Stimulated activated CD4-positive, alpha-beta T cell treated with anti-CD3 and anti-CD28 coated beads, Interleukin-12 subunit alpha, Interleukin-12 subunit beta, amount 100 ng/mL, for 24 hours (primary cell): ENCODE data around the gene FRMD4A.

Experiments used
- DNase-seq, 2 experiments: peaks; one replicate each; pipeline ENCODE4 v3.0.0-alpha.2; 2020; ENCODE audit warnings: low read depth in 2 of 2

The FRMD4A gene

DNA sequence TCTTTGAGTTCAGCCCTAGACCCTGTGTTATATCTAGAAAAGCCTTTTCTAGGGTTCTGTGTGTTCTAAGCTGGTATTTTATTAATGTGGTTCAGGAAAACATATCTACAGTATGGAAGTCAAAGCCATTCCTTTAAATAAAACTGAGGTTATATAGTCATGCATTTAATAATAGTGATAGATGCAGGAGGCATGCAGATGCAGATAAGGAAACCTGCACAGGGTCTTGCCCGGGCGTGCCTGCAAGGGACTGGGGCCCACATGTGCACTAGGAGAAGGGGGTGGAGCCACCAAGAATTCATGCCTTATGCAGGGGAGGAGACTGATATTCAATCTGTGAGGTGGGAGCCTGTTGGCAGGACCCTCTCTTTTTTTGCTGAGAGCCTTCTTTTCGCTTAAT, 572.4 kb downstream of the FRMD4A start:
- no peak for DNase-seq

DNA sequence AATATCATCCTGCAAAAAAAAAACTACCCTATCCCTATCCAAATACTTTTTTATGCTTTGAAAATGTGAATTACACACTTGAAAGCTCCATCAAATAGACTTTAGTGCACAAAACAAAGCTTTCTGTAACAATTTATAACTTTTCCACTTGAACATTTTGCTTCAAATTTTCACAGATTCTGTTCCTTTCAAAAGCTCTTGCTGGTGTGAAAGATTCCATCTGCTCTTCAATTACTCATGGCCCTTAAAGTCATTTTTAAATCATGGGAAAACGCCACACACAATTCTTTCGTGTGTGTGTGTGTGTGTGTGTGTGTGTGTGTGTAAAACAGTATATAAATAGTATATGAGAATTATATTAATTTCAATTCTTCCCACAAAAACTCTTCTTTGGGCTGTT, 576.4 kb downstream of the FRMD4A start:
- no peak for DNase-seq

DNA sequence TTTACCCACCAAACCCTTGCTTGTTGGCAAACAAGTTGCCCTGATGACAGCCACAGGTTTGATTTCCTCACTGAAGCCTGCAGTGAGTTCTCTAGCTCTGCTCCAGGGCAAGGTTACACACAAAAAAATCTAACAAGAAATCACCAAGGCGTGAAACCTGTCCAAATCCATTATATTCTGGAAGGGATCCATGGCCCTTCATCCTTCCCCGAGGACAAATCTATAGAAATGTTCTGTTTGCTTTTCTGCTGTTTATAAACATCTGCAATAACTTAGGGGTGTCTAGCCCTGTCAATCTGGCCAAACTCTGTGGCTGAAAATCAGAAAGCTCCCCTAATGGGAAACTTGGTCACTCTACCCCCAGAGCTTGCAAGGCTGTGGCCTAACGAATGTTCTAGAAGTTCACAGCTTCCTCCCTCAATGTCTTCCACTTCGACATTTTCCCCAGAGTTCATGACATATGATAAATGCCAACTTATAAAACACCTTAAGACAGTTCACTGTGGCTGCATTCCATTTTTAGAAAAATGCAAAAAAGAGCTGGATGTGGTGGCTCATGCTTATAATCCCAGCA, 579.4 kb downstream of the FRMD4A start:
- DNase-seq: no peak

- no peak for DNase-seq
Measured at GRCh38 chr10:13750299-13751190, 580.2 kb downstream of the FRMD4A start.

DNA sequence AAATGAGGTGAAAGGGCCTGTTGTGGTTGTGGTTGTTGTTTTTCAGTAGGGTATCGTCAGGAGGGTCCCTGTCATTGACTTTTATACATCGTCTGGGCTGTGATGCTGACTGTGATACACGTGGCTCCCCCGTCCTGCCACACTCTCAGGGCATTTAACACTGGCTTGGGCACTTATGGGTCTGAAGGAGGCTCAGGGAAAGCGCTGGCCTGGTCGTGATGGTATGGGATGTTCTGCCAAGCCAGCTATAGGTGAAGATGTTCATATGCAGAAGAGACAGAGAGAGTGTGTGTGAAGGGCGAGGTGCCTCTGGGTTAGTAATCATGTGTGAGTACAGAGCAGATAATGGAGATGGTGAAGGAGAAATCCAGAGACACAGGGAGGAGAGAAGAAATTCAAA, 585.5 kb downstream of the FRMD4A start:
- no peak for DNase-seq

DNA sequence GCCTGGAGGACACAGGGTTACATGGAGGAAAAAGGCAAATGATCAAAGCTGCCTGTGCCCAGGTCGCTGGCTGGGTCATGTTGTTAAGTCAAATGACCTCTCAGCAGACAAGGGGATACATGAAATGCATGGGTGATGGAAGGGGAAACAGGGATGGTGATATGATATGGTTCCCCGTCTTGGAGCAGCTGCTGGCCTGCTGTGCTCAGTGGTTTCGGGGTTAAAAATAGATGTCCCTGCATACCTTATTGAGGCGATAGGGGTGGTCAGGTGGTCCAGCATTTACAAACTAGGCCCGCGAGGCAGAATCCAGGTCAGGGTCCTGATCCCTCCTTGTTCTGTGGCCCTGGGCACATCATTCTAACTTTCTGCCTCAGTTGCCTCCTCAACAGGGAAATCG, 586.8 kb downstream of the FRMD4A start:
- DNase-seq: no peak

GRCh38 chr10:13743101-13743693, 587.5 kb downstream of the FRMD4A start:
- no peak for DNase-seq

GRCh38 chr10:13741438-13741837, 589.3 kb downstream of the FRMD4A start:
- no peak for DNase-seq

DNA sequence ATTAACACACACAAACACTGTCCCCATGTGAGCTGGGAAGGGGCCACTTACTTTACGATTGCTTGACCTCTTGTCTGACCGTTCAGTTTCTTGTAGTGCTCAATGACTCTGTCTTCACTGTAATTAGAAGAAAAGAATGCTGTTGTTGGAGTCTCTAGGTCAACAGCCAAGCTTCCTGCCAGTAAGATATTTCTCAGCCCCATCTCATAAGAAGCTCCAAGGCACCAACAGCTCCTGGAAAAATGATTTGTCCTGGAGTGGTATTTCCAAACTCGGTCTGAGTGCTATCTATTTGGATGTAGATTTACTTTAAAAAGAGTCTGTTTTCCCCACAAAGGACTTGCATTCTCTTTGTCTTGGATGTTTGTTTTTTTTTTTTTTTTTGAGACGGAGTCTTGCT, 590.3 kb downstream of the FRMD4A start:
- DNase-seq: no peak

DNA sequence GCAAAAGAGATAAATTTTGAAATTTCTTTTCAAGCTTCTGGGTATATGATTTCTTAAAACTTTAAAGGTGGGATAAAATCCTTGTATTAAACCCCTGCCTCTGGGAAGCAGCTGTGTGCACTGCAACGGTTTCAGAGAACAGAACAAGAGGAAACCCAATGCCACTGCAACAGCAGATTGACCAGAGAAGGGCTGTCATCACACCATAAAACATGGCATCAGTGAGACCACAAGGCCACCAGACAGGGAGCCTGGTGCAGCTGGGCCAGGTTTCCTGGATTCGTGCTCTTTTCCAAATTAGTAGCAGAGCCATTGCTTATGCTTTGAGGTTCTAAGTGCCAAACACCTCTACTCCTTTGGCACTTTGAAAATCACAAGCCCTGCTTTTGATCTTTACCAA, 591.5 kb downstream of the FRMD4A start:
- DNase-seq: no peak

- no peak for DNase-seq
Measured at GRCh38 chr10:13736506-13736905, 594.2 kb downstream of the FRMD4A start.

- DNase-seq: no peak
Measured at GRCh38 chr10:13734151-13734550, 596.6 kb downstream of the FRMD4A start.

DNA sequence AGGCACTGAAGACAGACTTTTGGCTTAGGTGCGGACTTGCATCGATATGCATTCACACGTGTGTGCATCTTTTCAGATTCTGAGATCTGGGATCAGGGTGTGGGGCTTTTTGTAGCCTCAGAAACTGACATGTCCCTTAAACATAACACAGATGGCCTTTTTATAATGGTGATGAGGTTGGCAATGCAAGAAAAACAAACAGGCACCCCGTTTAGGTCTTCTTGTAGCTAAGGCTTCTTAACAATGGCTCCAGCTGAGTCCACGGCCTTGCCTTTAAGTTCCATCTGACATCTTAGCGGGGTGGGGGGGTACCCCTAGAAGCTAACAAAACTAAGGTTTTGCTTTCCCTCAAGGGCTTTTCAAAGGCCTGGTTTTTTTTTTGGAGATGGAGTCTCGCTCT, 597.7 kb downstream of the FRMD4A start:
- no peak for DNase-seq

DNA sequence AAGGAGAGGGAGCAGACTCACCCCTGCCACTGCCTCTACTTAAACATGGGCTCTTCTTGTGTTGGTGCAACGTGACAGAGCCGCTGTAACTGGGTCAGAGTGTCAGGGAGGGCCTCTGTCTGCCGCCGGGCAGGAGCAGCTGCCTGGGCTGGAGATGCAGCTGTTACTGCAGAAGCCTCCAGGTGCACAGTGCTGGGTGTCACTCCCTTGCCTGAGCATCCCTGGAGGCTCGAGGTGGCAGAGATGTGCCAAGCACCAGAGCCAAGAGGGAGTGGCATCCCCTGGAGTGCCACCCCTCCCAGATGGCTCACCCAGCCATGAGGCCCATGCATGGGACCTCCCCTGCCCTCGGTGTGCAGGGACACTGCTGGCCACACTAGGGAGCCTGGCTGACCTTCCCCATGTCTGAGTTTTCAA, 598.3 kb downstream of the FRMD4A start:
- no peak for DNase-seq

- DNase-seq: no peak
Measured at GRCh38 chr10:13731799-13732198, 598.9 kb downstream of the FRMD4A start.

GRCh38 chr10:13730956-13731355, 599.8 kb downstream of the FRMD4A start:
- DNase-seq: no peak

- no peak for DNase-seq
Measured at GRCh38 chr10:13730306-13730652, 600.4 kb downstream of the FRMD4A start.

DNA sequence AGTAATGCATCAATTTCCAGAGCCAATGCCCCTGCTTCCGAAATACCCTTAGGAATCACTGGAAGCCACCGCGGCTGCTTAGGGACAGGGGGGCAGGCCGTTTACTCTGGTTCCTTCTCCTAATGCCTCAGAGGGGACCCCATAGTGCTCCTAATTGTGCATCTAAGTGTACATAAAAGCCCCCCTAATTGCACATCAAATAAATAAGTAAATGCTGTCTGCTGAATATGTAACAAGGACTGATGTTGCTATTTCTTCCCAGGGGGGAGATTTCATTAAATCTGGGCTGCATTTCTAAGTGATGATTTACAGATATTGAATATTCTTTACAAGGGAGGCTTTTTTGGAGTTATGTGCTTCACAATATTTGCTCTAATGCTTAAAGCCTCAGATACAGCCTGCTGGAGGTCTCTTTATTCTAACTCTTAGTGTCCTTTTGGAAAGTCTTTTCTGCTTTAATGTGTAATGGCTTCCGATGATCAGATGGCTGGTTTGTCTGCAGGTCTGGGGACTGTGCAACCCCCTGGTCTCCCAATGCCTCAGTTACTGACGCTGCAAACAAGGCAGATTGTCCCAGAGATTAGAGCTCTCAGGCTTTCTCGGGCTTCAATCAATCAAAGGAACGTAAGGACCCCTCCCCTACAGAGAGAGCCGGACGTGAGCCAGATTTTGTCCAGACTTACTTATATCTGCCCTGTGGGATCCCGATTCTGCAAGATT, 601.0 kb downstream of the FRMD4A start:
- DNase-seq: no peak

GRCh38 chr10:13728898-13729535, 601.7 kb downstream of the FRMD4A start:
- no peak for DNase-seq

DNA sequence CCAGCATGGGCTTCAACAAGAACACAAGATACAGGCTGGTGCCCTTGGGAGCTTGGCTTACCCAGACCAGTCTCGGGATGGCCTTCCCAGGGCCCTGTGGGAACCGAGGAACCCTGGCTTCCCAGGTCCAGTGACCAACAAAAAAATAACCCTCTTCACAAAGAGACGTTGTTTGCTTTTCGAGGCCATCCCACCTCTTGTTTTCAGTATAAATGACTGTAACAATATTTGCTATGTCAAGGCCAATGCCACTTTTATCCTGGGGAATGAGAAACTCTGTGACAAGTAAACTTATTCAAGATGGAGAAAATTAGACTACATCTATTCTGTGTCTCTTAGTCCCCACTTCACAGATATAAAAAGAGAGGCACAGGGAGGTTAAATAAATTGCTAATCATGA, 605.1 kb downstream of the FRMD4A start:
- no peak for DNase-seq

- no peak for DNase-seq
Measured at GRCh38 chr10:13724484-13724883, 606.2 kb downstream of the FRMD4A start.
